ENCODE results near the gene PNKD.

DNA sequence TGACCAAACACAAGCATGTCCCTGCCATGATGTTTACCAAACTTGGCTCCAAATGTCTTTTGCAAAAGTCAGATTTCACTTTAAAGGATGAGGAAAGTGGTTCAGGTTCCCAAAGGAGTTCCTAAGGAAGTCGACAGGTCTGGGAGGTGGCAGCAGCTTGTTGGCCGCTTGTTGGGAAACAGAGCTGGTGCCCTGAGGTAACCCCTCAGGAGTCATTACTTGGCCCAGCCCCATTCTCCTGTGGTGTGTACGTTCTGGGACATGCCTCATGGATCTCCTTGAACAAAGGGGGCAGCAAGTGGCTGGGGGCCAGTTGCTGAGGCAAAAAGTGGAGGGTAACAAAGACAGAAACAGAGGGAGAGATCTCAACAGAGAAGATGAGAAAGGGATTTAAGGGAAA lies 11.1 kb downstream of the PNKD start:
- TF ChIP-seq, protein P1, sequence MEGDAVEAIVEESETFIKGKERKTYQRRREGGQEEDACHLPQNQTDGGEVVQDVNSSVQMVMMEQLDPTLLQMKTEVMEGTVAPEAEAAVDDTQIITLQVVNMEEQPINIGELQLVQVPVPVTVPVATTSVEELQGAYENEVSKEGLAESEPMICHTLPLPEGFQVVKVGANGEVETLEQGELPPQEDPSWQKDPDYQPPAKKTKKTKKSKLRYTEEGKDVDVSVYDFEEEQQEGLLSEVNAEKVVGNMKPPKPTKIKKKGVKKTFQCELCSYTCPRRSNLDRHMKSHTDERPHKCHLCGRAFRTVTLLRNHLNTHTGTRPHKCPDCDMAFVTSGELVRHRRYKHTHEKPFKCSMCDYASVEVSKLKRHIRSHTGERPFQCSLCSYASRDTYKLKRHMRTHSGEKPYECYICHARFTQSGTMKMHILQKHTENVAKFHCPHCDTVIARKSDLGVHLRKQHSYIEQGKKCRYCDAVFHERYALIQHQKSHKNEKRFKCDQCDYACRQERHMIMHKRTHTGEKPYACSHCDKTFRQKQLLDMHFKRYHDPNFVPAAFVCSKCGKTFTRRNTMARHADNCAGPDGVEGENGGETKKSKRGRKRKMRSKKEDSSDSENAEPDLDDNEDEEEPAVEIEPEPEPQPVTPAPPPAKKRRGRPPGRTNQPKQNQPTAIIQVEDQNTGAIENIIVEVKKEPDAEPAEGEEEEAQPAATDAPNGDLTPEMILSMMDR (IDR thresholded peaks at IDR 0.05; ENCODE audit: insufficient read depth, low read length, poor library complexity, severe bottlenecking), result no peak
- TF ChIP-seq EZH2phosphoT487 (conservative IDR thresholded peaks at IDR 0.05; ENCODE audit: low read length), result no peak

Data from SU-DHL-6 (cell line).